HepG2 (cell line): ENCODE data around the gene NUP62. TPM values are rescaled to one million over a fixed set of nuclear protein-coding genes. Genes with fewer than 3 reads are reported as not detected.

Source experiments
- ATM ChIP-seq: fragments of 450-650 bp; IDR thresholded peaks from 2 replicates; pipeline ENCODE4 v1.7.1; 2017; ENCODE audit warnings: mild to moderate bottlenecking, borderline replicate concordance
- FOXJ3 ChIP-seq: sonication (generic); formaldehyde crosslinking; IDR thresholded peaks from 2 replicates; pipeline ENCODE4 v1.4.0; 2020; ENCODE audit warnings: missing genetic modification reagents, mild to moderate bottlenecking, borderline replicate concordance
- HOXA5 ChIP-seq: sonication (generic); formaldehyde crosslinking; IDR thresholded peaks from 2 replicates; pipeline ENCODE4 v1.4.0; 2020; ENCODE audit warnings: missing genetic modification reagents
- ISL2 ChIP-seq: sonication (generic); formaldehyde crosslinking; IDR thresholded peaks from 2 replicates; pipeline ENCODE4 v1.5.0; 2020; ENCODE audit warnings: missing genetic modification reagents
- MBD4 ChIP-seq: IDR thresholded peaks from 2 replicates; pipeline ENCODE4 v1.6.1; 2012; ENCODE audit warnings: low read length, inconsistent platforms, borderline replicate concordance
- MZF1 ChIP-seq: sonication (generic); formaldehyde crosslinking; IDR thresholded peaks from 2 replicates; pipeline ENCODE4 v1.8.1; 2023; ENCODE audit warnings: mild to moderate bottlenecking, missing genetic modification reagents, borderline replicate concordance
- NFKBIZ ChIP-seq: IDR thresholded peaks from 2 replicates; pipeline ENCODE4 v1.6.1; 2018; ENCODE audit warnings: missing genetic modification reagents, missing compliant biosample characterization
- PLRG1 ChIP-seq: fragments of 450-650 bp; conservative IDR thresholded peaks from 2 replicates; pipeline ENCODE4 v1.6.1; 2016
- POLR2AphosphoS5 ChIP-seq: IDR thresholded peaks from 2 replicates; pipeline ENCODE4 v1.6.1; 2012; ENCODE audit warnings: low read depth, low read length
- RARA ChIP-seq: IDR thresholded peaks from 2 replicates; pipeline ENCODE4 v1.6.1; 2016; ENCODE audit warnings: missing genetic modification reagents, missing compliant biosample characterization
- SOX5 ChIP-seq: IDR thresholded peaks from 2 replicates; pipeline ENCODE4 v1.6.1; 2016; ENCODE audit warnings: borderline replicate concordance
- TBX2 ChIP-seq: sonication (generic); formaldehyde crosslinking; IDR thresholded peaks from 2 replicates; pipeline ENCODE4 v1.5.0; 2020; ENCODE audit warnings: missing genetic modification reagents, mild to moderate bottlenecking, borderline replicate concordance
- ZBTB14 ChIP-seq: sonication (generic); formaldehyde crosslinking; IDR thresholded peaks from 2 replicates; pipeline ENCODE4 v1.4.0; 2020; ENCODE audit warnings: missing genetic modification reagents
- ZNF333 ChIP-seq: sonication (generic); formaldehyde crosslinking; IDR thresholded peaks from 2 replicates; pipeline ENCODE4 v1.4.0; 2020; ENCODE audit warnings: mild to moderate bottlenecking, missing genetic modification reagents, borderline replicate concordance
- ZNF550 ChIP-seq: sonication (generic); formaldehyde crosslinking; IDR thresholded peaks from 2 replicates; pipeline ENCODE4 v1.4.0; 2020; ENCODE audit warnings: mild to moderate bottlenecking, missing genetic modification reagents, borderline replicate concordance
- ZNF615 ChIP-seq: sonication (generic); formaldehyde crosslinking; IDR thresholded peaks from 2 replicates; pipeline ENCODE4 v1.5.0; 2020; ENCODE audit warnings: mild to moderate bottlenecking, missing genetic modification reagents, borderline replicate concordance
- polyA plus RNA-seq, 8 experiments: library from polyadenylated mRNA; depleted of rRNA in 3 of 8; stranded (reverse) in 7 of 8; unstranded in 1 of 8; fragments of >200 nt; fragmentation: Illumina TruSeq in 4 of 8; extraction: Trizol in 4 of 8; gene quantifications; 2 replicates each; pipeline versions ENCODE4 v1.2.1 to v1.2.3, GENCODE V29; 2011 to 2016; ENCODE audit warnings: low read depth in 4 of 8, missing spikeins in 1 of 8, mixed read lengths in 1 of 8; ENCODE audit not compliant: insufficient read depth in 1 of 8
- total RNA-seq, 5 experiments: library from RNA; depleted of rRNA; stranded (reverse); fragments of >200 nt; fragmentation: Illumina TruSeq; extraction: Trizol; gene quantifications; 2 replicates each; pipeline ENCODE4 v1.2.3, GENCODE V29; 2016; ENCODE audit warnings: low read depth in 1 of 5
- TF ChIP-seq, protein P1 (sequence below): sonication (generic); formaldehyde crosslinking; IDR thresholded peaks from 2 replicates; pipeline ENCODE4 v1.5.1; 2020; ENCODE audit warnings: mild to moderate bottlenecking, moderate library complexity, missing genetic modification reagents
- TF ChIP-seq, protein P2 (sequence below): IDR thresholded peaks from 2 replicates; pipeline ENCODE4 v1.6.1; 2016; ENCODE audit warnings: low read depth, control low read depth
- TF ChIP-seq, protein P3 (sequence below): sonication (generic); formaldehyde crosslinking; IDR thresholded peaks from 2 replicates; pipeline ENCODE4 v1.5.0; 2020; ENCODE audit warnings: mild to moderate bottlenecking, missing genetic modification reagents
- TF ChIP-seq, protein P4 (sequence below): IDR thresholded peaks from 2 replicates; pipeline ENCODE4 v1.4.0; 2020; ENCODE audit warnings: mild to moderate bottlenecking, missing genetic modification reagents

NUP62 gene
- total and polyA plus RNA-seq, 2 of the 13 experiments (the other 11 are each of a cell fraction or from before 2014, with no cell fraction given) = 16.5 to 41.5 TPM

- TF ChIP-seq, protein P1, sequence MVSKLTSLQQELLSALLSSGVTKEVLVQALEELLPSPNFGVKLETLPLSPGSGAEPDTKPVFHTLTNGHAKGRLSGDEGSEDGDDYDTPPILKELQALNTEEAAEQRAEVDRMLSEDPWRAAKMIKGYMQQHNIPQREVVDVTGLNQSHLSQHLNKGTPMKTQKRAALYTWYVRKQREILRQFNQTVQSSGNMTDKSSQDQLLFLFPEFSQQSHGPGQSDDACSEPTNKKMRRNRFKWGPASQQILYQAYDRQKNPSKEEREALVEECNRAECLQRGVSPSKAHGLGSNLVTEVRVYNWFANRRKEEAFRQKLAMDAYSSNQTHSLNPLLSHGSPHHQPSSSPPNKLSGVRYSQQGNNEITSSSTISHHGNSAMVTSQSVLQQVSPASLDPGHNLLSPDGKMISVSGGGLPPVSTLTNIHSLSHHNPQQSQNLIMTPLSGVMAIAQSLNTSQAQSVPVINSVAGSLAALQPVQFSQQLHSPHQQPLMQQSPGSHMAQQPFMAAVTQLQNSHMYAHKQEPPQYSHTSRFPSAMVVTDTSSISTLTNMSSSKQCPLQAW (CRISPR knock-in tag) = no peak
- TF ChIP-seq ATM (no peak), FOXJ3 (CRISPR knock-in tag) (no peak), ZNF615 (CRISPR knock-in tag) (no peak), SOX5 (CRISPR knock-in tag) (no peak), ZNF550 (CRISPR knock-in tag) (no peak), MZF1 (CRISPR knock-in tag) (no peak), NFKBIZ (CRISPR knock-in tag) (no peak), RARA (no peak), ZBTB14 (CRISPR knock-in tag) (no peak), ZNF333 (CRISPR knock-in tag) (no peak), MBD4 (no peak), ISL2 (CRISPR knock-in tag) (no peak), POLR2AphosphoS5 (no peak), HOXA5 (CRISPR knock-in tag) (no peak), PLRG1 (no peak), TBX2 (CRISPR knock-in tag) (no peak)
- TF ChIP-seq, protein P2, sequence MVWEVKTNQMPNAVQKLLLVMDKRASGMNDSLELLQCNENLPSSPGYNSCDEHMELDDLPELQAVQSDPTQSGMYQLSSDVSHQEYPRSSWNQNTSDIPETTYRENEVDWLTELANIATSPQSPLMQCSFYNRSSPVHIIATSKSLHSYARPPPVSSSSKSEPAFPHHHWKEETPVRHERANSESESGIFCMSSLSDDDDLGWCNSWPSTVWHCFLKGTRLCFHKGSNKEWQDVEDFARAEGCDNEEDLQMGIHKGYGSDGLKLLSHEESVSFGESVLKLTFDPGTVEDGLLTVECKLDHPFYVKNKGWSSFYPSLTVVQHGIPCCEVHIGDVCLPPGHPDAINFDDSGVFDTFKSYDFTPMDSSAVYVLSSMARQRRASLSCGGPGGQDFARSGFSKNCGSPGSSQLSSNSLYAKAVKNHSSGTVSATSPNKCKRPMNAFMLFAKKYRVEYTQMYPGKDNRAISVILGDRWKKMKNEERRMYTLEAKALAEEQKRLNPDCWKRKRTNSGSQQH (CRISPR knock-in tag) = no peak
- TF ChIP-seq, protein P3, sequence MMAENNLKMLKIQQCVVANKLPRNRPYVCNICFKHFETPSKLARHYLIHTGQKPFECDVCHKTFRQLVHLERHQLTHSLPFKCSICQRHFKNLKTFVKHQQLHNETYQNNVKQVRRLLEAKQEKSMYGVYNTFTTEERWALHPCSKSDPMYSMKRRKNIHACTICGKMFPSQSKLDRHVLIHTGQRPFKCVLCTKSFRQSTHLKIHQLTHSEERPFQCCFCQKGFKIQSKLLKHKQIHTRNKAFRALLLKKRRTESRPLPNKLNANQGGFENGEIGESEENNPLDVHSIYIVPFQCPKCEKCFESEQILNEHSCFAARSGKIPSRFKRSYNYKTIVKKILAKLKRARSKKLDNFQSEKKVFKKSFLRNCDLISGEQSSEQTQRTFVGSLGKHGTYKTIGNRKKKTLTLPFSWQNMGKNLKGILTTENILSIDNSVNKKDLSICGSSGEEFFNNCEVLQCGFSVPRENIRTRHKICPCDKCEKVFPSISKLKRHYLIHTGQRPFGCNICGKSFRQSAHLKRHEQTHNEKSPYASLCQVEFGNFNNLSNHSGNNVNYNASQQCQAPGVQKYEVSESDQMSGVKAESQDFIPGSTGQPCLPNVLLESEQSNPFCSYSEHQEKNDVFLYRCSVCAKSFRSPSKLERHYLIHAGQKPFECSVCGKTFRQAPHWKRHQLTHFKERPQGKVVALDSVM = 0 out of 2 replicates have a peak, but pooled peaks have one; percentile 5
- TF ChIP-seq, protein P4, sequence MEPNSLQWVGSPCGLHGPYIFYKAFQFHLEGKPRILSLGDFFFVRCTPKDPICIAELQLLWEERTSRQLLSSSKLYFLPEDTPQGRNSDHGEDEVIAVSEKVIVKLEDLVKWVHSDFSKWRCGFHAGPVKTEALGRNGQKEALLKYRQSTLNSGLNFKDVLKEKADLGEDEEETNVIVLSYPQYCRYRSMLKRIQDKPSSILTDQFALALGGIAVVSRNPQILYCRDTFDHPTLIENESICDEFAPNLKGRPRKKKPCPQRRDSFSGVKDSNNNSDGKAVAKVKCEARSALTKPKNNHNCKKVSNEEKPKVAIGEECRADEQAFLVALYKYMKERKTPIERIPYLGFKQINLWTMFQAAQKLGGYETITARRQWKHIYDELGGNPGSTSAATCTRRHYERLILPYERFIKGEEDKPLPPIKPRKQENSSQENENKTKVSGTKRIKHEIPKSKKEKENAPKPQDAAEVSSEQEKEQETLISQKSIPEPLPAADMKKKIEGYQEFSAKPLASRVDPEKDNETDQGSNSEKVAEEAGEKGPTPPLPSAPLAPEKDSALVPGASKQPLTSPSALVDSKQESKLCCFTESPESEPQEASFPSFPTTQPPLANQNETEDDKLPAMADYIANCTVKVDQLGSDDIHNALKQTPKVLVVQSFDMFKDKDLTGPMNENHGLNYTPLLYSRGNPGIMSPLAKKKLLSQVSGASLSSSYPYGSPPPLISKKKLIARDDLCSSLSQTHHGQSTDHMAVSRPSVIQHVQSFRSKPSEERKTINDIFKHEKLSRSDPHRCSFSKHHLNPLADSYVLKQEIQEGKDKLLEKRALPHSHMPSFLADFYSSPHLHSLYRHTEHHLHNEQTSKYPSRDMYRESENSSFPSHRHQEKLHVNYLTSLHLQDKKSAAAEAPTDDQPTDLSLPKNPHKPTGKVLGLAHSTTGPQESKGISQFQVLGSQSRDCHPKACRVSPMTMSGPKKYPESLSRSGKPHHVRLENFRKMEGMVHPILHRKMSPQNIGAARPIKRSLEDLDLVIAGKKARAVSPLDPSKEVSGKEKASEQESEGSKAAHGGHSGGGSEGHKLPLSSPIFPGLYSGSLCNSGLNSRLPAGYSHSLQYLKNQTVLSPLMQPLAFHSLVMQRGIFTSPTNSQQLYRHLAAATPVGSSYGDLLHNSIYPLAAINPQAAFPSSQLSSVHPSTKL = no peak
Observed at GRCh38 chr19:49912965-49913685, 16.2 kb downstream of the NUP62 start (continued).
